ENCODE measurements around the gene NKG7.
"Not testable (repeated sequence)": the region's sequence is repeated elsewhere in the genome, so short reads cannot be mapped to it uniquely, and the experiment has no call there.

Gene NKG7

DNA sequence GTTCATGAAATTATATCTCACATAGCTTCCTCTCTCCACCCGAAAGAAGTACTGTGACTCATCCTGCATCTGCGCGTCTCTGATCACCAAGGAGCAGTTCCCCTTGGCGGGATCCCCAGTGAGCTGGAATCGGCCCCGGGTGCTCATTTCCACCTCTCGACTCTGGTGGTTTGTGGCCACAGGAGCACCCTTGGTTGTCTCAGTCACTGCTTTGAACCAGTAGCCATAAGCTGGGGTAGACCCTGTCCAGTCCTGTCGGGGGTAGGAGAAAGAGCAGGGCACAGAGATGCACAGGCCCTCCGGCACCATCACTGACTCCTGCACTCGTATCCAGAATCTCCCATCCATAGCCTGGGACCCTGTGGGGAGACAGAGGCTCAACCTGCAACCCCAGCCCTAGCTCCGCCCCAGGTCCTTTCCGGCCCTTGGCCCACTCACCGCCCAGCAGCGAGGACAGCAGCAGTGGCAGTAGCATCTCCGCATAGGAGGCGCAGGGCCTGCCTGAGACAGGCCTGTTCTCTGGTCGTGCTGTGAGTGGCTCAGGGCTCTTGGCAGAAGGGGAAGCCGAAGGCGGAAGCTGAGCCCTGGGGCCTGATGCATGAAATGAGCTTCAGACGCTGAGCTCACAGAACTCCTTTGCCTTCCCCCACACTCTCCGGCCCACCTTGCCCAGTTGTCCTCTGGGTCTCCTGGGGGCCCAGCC lies 44.8 kb upstream of the NKG7 start, which contains the start of gene SIGLEC10:
Gene SIGLEC10, minus strand, starts transcription at position 536 of the 703 bp plus-strand sequence. Its CDS starts 61 bp downstream, at position 475.
- peak; percentile 80 for DNase-seq (ENCODE audit: extremely low read depth, insufficient read length)
- no peaks in the 10 kb centered on the region; the same call in none of the 2 replicates for H3K36me3 ChIP-seq (ENCODE audit: control insufficient read depth, insufficient read depth, low read length)
- peak within 1 kb of the TSS; percentile 53 for H3K4me3 ChIP-seq (replicated peaks; ENCODE audit: low read depth, low read length)
- no peaks in the 10 kb centered on the region for H3K27me3 ChIP-seq (replicated peaks; ENCODE audit: control insufficient read depth, insufficient read depth, low read length)
- TF ChIP-seq, protein P1, sequence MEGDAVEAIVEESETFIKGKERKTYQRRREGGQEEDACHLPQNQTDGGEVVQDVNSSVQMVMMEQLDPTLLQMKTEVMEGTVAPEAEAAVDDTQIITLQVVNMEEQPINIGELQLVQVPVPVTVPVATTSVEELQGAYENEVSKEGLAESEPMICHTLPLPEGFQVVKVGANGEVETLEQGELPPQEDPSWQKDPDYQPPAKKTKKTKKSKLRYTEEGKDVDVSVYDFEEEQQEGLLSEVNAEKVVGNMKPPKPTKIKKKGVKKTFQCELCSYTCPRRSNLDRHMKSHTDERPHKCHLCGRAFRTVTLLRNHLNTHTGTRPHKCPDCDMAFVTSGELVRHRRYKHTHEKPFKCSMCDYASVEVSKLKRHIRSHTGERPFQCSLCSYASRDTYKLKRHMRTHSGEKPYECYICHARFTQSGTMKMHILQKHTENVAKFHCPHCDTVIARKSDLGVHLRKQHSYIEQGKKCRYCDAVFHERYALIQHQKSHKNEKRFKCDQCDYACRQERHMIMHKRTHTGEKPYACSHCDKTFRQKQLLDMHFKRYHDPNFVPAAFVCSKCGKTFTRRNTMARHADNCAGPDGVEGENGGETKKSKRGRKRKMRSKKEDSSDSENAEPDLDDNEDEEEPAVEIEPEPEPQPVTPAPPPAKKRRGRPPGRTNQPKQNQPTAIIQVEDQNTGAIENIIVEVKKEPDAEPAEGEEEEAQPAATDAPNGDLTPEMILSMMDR (IDR thresholded peaks at IDR 0.05; ENCODE audit: insufficient read depth, low read length, poor library complexity, severe bottlenecking), result no peak

DNA sequence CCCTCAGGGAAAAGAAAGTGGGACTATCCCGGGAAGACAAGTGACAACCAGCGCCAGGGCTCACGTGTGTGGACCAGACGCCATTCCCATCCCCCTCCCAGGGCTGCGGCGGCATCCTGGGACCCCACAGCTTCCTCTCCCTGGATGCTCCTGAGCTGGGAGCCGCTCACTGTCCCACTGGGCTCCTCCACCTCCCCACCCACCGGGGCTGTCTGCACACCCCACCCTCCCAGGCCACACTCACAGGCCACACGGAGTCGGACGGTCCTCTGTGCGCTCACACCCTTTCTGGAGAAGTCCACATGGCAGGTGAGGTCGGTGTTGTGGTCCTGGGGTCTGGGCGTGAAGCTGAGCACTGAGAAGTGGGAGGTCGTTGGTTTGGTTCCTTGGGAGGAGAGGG lies 44.0 kb upstream of the NKG7 start:
- not testable (repeated sequence) for H3K27me3 ChIP-seq (replicated peaks; ENCODE audit: control insufficient read depth, insufficient read depth, low read length); H3K36me3 ChIP-seq (ENCODE audit: control insufficient read depth, insufficient read depth, low read length); DNase-seq (ENCODE audit: extremely low read depth, insufficient read length)
- H3K4me3 ChIP-seq (replicated peaks; ENCODE audit: low read depth, low read length), result peak overlapping the region; percentile 53

DNA sequence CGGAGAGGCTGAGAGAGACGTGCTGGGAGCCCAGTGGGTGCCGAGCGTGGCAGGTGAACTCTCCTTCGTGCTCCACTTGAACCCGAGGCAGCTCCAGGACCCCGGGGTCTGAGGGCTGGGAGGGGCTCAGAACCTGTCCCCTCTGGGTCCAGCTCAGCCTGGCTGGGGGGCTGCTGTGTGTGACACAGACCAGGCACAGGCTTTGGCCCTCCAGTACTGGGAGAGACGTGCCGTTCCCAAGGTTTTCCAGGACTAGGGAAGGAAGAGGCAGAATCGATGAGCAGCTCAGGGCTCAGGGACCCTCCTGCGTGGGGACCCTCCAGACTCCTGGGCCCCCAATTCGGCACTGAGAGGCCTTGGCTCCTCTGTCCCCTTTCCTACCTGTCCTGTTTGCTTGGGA lies 42.7 kb upstream of the NKG7 start:
- no peak overlapping the region for H3K4me3 ChIP-seq (replicated peaks; ENCODE audit: low read depth, low read length)
- H3K27me3 ChIP-seq (replicated peaks; ENCODE audit: control insufficient read depth, insufficient read depth, low read length), result no peaks in the 10 kb centered on the region
- TF ChIP-seq, protein P1 (IDR thresholded peaks at IDR 0.05; ENCODE audit: insufficient read depth, low read length, poor library complexity, severe bottlenecking), result no peak
- no peak for DNase-seq (ENCODE audit: extremely low read depth, insufficient read length)
- no peaks in the 10 kb centered on the region; the same call in none of the 2 replicates for H3K36me3 ChIP-seq (ENCODE audit: control insufficient read depth, insufficient read depth, low read length)

DNA sequence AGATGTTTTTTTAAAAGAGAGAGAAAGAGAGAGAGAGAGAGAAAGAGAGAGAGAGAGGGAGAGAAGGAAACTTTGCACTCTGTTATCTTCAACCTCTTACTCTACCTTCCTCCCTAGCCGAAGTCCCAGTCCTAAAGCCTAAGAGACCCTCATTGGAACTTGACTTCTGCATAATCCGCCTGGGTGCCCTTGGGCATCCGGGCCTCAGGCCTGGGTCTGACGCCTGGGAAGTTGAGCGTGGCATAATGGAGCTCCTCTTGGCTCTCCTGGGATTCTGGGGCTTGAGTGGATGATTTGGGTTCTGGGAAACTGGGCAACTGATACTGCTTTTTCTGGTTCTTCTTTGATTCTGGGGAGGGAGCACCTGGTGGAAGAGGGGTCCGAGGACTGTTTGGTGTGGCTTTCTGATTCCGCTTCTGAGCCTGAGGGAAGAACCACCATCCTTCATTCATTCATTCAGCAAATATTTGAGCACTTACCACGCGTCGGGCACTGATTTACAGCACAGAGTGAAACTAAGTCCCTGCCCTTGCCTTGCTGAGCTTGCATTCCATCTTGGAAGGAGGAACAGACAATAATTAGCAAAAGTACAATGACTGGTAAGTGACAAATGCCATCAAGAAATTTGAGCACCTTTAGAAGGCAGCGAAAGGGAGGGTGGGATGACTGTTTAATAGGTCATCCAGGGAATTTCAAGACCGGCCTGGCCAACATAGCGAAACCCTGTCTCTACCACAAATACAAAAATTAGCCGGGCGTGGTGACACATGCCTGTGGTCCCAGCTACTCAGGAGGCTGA lies 38.7 kb upstream of the NKG7 start:
- no peaks in the 10 kb centered on the region for H3K27me3 ChIP-seq (replicated peaks; ENCODE audit: control insufficient read depth, insufficient read depth, low read length)
- no peak for DNase-seq (ENCODE audit: extremely low read depth, insufficient read length)
- TF ChIP-seq, protein P1 (IDR thresholded peaks at IDR 0.05; ENCODE audit: insufficient read depth, low read length, poor library complexity, severe bottlenecking), result no peak
- no peaks in the 10 kb centered on the region; the same call in none of the 2 replicates for H3K36me3 ChIP-seq (ENCODE audit: control insufficient read depth, insufficient read depth, low read length)
- H3K4me3 ChIP-seq (replicated peaks; ENCODE audit: low read depth, low read length), result no peak overlapping the region

DNA sequence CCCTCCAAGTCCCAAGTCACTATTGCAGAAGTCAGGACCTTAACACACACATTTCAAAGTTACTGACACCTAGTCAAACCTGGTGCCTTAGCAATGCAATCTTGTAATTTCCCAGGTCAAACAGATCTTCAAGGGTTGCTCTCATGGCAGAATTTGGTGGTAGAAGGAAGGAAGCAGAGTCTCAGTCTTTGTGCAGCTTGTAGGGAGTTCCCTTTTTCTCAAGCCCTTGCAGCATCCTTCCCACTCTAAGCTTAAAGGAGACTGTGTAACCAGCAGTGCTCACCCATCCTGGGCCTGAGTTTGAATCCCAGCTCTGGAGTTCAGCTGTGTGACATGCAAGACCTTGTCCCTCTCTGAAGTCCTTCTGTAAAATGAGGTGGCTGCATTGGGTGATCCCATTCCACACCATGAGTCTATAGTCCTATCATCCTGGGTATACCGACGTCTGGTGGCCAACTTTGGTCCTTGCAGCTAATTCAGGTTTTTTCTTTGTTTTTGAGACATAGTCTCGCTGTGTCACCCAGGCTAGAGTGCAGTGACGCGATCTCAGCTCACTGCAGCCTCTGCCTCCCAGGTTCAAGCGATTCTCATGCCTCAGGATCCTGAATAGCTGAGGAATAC lies 35.2 kb upstream of the NKG7 start:
- no peaks in the 10 kb centered on the region for H3K27me3 ChIP-seq (replicated peaks; ENCODE audit: control insufficient read depth, insufficient read depth, low read length)
- H3K36me3 ChIP-seq (ENCODE audit: control insufficient read depth, insufficient read depth, low read length), result no peaks in the 10 kb centered on the region; the same call in 1 of the 2 replicates
- H3K4me3 ChIP-seq (replicated peaks; ENCODE audit: low read depth, low read length), result no peak overlapping the region
- no peak for DNase-seq (ENCODE audit: extremely low read depth, insufficient read length)
- TF ChIP-seq, protein P1 (IDR thresholded peaks at IDR 0.05; ENCODE audit: insufficient read depth, low read length, poor library complexity, severe bottlenecking), result peak; percentile 77

DNA sequence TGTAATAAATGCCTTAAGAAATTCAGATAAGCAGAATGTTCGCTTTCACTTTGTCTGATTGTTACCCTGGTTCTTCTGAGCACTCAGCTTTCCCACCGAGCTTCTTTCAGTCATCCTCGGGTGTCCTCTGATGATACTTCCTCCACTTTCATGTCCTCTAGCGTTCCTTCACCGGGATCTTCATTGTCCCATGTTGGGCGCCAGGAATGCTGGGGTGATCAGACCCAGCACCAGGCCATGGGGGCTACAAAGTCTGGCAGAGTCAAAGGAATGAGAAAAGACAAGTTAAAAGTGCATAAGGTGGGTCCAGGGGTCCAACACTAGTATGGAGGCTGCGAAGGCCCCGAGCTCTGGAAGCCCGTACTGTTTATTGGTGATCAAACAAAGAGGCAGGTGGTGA lies 29.7 kb upstream of the NKG7 start:
- Histone ChIP-seq H3K36me3 (ENCODE audit: control insufficient read depth, insufficient read depth, low read length) (no peaks in the 10 kb centered on the region), H3K27me3 (replicated peaks; ENCODE audit: control insufficient read depth, insufficient read depth, low read length) (no peaks in the 10 kb centered on the region), H3K4me3 (replicated peaks; ENCODE audit: low read depth, low read length) (no peak overlapping the region)
- TF ChIP-seq, protein P1 (IDR thresholded peaks at IDR 0.05; ENCODE audit: insufficient read depth, low read length, poor library complexity, severe bottlenecking), result no peak
- DNase-seq (ENCODE audit: extremely low read depth, insufficient read length), result no peak

DNA sequence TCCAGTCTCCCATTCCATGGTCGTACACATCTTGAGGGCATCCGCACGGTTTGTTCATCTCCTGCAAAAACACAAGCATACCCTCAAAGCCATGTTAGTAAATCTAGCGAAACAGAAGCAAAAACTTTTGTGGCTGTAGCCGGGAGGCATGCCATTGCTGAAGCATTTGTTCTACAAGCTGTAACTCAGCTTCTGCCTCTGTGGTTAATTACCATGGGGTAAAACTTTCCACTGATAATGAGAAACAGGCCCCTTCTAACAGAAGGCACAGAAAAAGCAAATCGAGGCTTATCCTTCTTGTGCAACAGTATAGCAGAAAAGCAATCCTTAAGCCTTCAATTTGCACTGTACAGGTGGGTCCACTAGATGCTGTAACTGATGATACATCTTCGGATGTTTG lies 27.5 kb upstream of the NKG7 start:
- H3K4me3 ChIP-seq (replicated peaks; ENCODE audit: low read depth, low read length); H3K36me3 ChIP-seq (ENCODE audit: control insufficient read depth, insufficient read depth, low read length); H3K27me3 ChIP-seq (replicated peaks; ENCODE audit: control insufficient read depth, insufficient read depth, low read length); DNase-seq (ENCODE audit: extremely low read depth, insufficient read length): not testable (repeated sequence)
